Ascending aorta (tissue), 2 donors: ENCODE data around the gene TRPM3. TPM values are rescaled to one million over a fixed set of nuclear protein-coding genes. Genes with fewer than 3 reads are reported as not detected.

ENCODE experiments used
- DNase-seq, 2 donors: peaks; one replicate each; pipeline ENCODE4 v3.0.0-alpha.2; 2019; ENCODE audit warnings: low spot score in 2 of 2
- H3K27ac ChIP-seq, 2 donors: fragments of 200-600 bp; sonication (generic); one replicate each; pipeline ENCODE4 v1.5.1; 2016 to 2017; ENCODE audit warnings: mild to moderate bottlenecking in 1 of 2
- H3K27me3 ChIP-seq: fragments of 200-600 bp; sonication (generic); one replicate; pipeline ENCODE4 v1.5.1; 2017
- H3K36me3 ChIP-seq, 2 donors: fragments of 200-600 bp; sonication (generic); one replicate each; pipeline ENCODE4 v1.5.1; 2016
- H3K4me1 ChIP-seq, 2 donors: fragments of 200-600 bp; sonication (generic); one replicate each; pipeline ENCODE4 v1.5.1; 2016 to 2017; ENCODE audit warnings: mild to moderate bottlenecking in 1 of 2
- H3K4me3 ChIP-seq, 2 donors: fragments of 200-600 bp; sonication (generic); one replicate each; pipeline ENCODE4 v1.5.1; 2016 to 2017; ENCODE audit warnings: mild to moderate bottlenecking in 1 of 2
- H3K9me3 ChIP-seq, 2 donors: fragments of 200-600 bp; sonication (generic); one replicate each; pipeline ENCODE4 v1.5.1; 2016
- intact Hi-C: fragments of 100-400 bp; cut with DNase I; formaldehyde crosslinking; loops from one replicate; pipeline ENCODE4 v1.15.1; 2023
- total RNA-seq: library from RNA; depleted of rRNA; stranded (reverse); fragments of >200 nt; gene quantifications from one replicate; pipeline ENCODE4 v1.1.0, GENCODE V29; 2016
- TF ChIP-seq, protein P1 (sequence below), 3 experiments: fragments of 200-600 bp in 2 of 3; fragments of 450-650 bp in 1 of 3; sonication (generic) in 2 of 3; IDR thresholded peaks; one replicate each; pipeline ENCODE4 v1.5.1; 2016 to 2019; ENCODE audit warnings: antibody characterized with exemption in 3 of 3, mild to moderate bottlenecking in 1 of 3, moderate library complexity in 1 of 3

TRPM3 gene
- total RNA-seq, 1 donor from 2014 or later: 3.3 TPM

DNA sequence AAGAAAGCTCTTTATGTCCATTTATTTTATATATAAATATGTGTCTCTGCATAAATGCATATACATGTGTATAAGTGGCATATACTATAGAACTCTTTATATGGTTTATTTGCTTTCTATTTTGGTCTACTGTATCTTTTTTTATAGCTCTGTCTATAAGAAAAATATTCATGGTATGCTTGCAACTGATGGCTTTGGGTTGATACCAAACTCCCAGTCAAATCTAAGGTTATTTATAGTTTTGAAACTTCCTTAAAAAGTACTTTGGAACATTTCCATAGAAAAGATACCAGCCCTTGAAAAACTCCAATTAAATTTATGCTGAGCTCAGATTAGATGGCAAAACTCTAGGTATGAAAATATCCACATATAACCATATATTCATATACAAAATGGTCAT is 587.0 kb downstream of the TRPM3 start:
- no peaks in the 10 kb centered on the region for H3K27me3 ChIP-seq
- DNase-seq: no peak
- no peak overlapping the region for H3K4me3 ChIP-seq
- peaks cover 0 to 5% of the 10 kb centered on the region in 2 donors for H3K4me1 ChIP-seq
- H3K9me3 ChIP-seq: no peaks in the 10 kb centered on the region
- no peak overlapping the region for H3K27ac ChIP-seq
- TF ChIP-seq, protein P1, sequence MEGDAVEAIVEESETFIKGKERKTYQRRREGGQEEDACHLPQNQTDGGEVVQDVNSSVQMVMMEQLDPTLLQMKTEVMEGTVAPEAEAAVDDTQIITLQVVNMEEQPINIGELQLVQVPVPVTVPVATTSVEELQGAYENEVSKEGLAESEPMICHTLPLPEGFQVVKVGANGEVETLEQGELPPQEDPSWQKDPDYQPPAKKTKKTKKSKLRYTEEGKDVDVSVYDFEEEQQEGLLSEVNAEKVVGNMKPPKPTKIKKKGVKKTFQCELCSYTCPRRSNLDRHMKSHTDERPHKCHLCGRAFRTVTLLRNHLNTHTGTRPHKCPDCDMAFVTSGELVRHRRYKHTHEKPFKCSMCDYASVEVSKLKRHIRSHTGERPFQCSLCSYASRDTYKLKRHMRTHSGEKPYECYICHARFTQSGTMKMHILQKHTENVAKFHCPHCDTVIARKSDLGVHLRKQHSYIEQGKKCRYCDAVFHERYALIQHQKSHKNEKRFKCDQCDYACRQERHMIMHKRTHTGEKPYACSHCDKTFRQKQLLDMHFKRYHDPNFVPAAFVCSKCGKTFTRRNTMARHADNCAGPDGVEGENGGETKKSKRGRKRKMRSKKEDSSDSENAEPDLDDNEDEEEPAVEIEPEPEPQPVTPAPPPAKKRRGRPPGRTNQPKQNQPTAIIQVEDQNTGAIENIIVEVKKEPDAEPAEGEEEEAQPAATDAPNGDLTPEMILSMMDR (IDR thresholded peaks at IDR 0.05): no peak
- intact Hi-C loops: loop anchor here (2.0 kb wide), 1 partner anchor 20 kb away; no protein-coding TSS in a partner anchor
- H3K36me3 ChIP-seq: no peaks in the 10 kb centered on the region

DNA sequence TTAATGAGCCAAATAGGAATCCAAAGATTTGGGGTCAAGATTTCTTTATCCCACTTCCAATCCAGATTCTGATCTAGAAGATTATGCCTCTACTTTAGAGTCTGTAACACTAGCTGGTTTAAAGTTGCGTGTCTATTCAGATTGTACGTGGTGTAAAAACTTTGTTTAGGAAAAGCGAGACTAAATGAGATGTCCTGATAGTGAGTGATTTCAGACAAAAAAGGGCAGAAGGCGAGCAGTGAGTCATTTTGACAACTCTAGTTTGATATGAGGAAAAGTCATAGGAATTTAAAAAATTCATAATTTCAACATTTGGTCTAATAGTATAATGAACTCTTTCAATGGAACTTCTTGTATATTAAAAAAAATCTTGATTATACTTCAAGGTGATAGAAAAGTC is 587.4 kb downstream of the TRPM3 start:
- no peak for DNase-seq
- no peaks in the 10 kb centered on the region for H3K36me3 ChIP-seq
- H3K4me3 ChIP-seq: no peak overlapping the region
- peaks cover 0 to 5% of the 10 kb centered on the region in 2 donors for H3K4me1 ChIP-seq
- no peaks in the 10 kb centered on the region for H3K27me3 ChIP-seq
- TF ChIP-seq, protein P1 (IDR thresholded peaks at IDR 0.05): no peak
- intact Hi-C loops: loop anchor here (2.0 kb wide), 1 partner anchor 21 kb away; no protein-coding TSS in a partner anchor
- H3K9me3 ChIP-seq: no peaks in the 10 kb centered on the region
- no peak overlapping the region for H3K27ac ChIP-seq

DNA sequence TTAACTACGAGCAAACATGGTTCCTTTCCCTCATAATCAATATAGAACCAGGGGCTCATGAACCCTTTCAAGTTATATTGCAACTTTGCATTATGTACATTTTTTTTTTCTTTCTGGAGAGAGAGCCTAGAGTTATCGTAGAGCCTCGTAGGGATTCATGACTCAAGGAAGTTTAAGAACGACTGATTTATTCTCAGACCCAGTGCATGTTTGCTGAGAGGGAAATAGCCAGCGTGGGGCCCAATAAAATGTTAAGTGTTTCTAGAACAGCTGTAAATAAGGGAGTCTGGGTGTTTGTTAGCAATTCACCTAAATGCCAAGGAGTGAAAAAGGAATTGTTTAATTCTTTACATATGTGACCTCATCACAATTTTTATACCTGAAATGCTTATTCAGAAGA is 587.9 kb downstream of the TRPM3 start:
- TF ChIP-seq, protein P1 (IDR thresholded peaks at IDR 0.05): no peak
- Histone ChIP-seq H3K27me3 (no peaks in the 10 kb centered on the region), H3K36me3 (no peaks in the 10 kb centered on the region), H3K4me1 (peaks cover 0 to 5% of the 10 kb centered on the region in 2 donors), H3K4me3 (no peak overlapping the region), H3K27ac (no peak overlapping the region), H3K9me3 (no peaks in the 10 kb centered on the region)
- intact Hi-C loops: no loop called here
- no peak for DNase-seq

DNA sequence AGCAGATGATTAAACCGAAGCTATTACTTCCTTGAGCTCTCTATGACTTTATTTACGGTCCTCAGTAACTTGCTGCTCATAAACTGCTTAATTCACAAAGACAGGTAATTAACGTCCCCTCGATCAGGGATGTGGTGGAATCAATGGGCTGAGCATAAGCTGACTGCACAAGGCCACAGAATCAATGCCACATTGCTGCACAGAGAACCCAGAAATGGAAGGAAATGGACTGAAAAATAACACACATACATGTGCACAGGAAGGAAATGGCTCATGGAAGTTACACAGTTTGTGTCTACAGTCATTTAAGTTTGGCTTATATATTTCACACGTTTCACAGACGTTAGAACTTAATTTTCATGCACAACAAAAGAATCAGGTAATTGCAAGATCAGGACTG is 588.7 kb downstream of the TRPM3 start:
- Histone ChIP-seq H3K4me1 (peaks cover 0 to 5% of the 10 kb centered on the region in 2 donors), H3K36me3 (no peaks in the 10 kb centered on the region), H3K27me3 (no peaks in the 10 kb centered on the region), H3K27ac (no peak overlapping the region), H3K9me3 (no peaks in the 10 kb centered on the region), H3K4me3 (no peak overlapping the region)
- TF ChIP-seq, protein P1 (IDR thresholded peaks at IDR 0.05): no peak
- DNase-seq: no peak
- intact Hi-C loops: no loop called here

DNA sequence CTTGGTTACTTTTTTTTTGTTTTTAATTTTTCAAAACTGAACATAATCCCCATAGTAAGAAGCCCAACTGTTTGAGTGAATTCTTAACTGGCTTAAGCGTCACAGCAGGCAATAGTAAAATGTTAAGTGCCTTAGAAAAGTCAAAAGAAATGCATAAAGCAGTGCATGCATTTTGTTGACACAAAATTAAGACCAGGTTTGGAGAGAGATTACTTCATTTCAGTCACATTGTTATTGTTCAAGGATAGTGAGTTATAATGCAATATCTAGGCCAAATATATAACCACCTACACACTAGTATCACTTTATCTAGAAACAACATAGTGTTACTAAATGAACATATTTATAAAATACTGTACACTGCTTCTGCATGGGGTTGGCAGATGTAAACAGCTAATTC is 590.1 kb downstream of the TRPM3 start:
- intact Hi-C loops: no loop called here
- DNase-seq: no peak
- TF ChIP-seq, protein P1 (IDR thresholded peaks at IDR 0.05): no peak

DNA sequence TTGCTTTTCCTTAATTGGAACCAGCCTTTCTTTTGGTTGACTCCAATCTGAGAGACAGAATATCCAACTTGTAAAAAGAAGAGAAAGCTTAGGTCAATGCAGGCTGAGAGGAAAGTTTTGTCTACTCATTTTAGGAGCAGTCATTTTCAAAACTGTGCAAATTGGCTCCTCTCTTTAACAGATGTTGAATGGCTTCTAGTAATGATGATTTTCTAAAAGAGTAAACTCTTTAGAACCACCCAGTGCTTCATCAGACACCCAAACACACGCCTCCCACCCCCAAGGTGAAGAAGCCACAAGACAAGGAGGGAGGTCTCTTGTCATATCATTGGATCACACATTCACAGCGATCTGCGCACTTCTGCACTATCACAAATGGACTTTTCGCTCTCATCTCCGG is 590.7 kb downstream of the TRPM3 start:
- TF ChIP-seq, protein P1 (IDR thresholded peaks at IDR 0.05): no peak
- no peak overlapping the region for H3K4me3 ChIP-seq
- intact Hi-C loops: no loop called here
- H3K36me3 ChIP-seq: no peaks in the 10 kb centered on the region
- H3K4me1 ChIP-seq: peaks cover 0 to 5% of the 10 kb centered on the region in 2 donors
- H3K27ac ChIP-seq: no peak overlapping the region
- no peak for DNase-seq
- no peaks in the 10 kb centered on the region for H3K27me3 ChIP-seq
- H3K9me3 ChIP-seq: no peaks in the 10 kb centered on the region

More for the DNA sequence above, 590.1 kb downstream of the TRPM3 start:
- no peaks in the 10 kb centered on the region for H3K36me3 ChIP-seq
- peaks cover 0 to 5% of the 10 kb centered on the region in 2 donors for H3K4me1 ChIP-seq
- no peaks in the 10 kb centered on the region for H3K9me3 ChIP-seq
- H3K4me3 ChIP-seq: no peak overlapping the region
- H3K27me3 ChIP-seq: no peaks in the 10 kb centered on the region
- no peak overlapping the region for H3K27ac ChIP-seq
